Loucy (cell line): ENCODE measurements around the gene KIF26A.

Experiments used
- H2AFZ ChIP-seq: fragments of 200-600 bp; sonication (generic); 2 replicates; pipeline ENCODE4 v1.6.0; 2016; ENCODE audit warnings: antibody characterized with exemption, mild to moderate bottlenecking, low read length, moderate library complexity
- H3F3A ChIP-seq: fragments of 200-600 bp; 2 replicates; pipeline ENCODE4 v1.6.0; 2016; ENCODE audit warnings: antibody characterized with exemption, low read depth, mild to moderate bottlenecking
- H3K27me3 ChIP-seq: fragments of 200-600 bp; sonication (generic); 2 replicates; pipeline ENCODE4 v1.6.1; 2014; ENCODE audit warnings: low read length, mild to moderate bottlenecking; ENCODE audit not compliant: insufficient read depth, poor library complexity, severe bottlenecking
- H3K36me3 ChIP-seq: fragments of 200-600 bp; sonication (generic); 2 replicates; pipeline ENCODE4 v1.6.1; 2016; ENCODE audit warnings: low read length; ENCODE audit not compliant: insufficient read depth
- H3K4me1 ChIP-seq: fragments of 200-600 bp; sonication (generic); 2 replicates; pipeline ENCODE4 v1.5.1; 2014; ENCODE audit warnings: low read length, mild to moderate bottlenecking; ENCODE audit not compliant: insufficient read depth, poor library complexity, severe bottlenecking
- H3K4me2 ChIP-seq: fragments of 200-600 bp; sonication (generic); 2 replicates; pipeline ENCODE4 v1.6.0; 2014; ENCODE audit warnings: antibody characterized with exemption, low read length, low read depth, mild to moderate bottlenecking; ENCODE audit not compliant: poor library complexity, severe bottlenecking
- H3K4me3 ChIP-seq: fragments of 200-600 bp; sonication (generic); 2 replicates; pipeline ENCODE4 v1.5.1; 2014; ENCODE audit warnings: low read length, mild to moderate bottlenecking, mixed read lengths; ENCODE audit not compliant: poor library complexity, severe bottlenecking
- H3K79me2 ChIP-seq: fragments of 200-600 bp; sonication (generic); 2 replicates; pipeline ENCODE4 v1.6.1; 2014; ENCODE audit warnings: low read length; ENCODE audit not compliant: insufficient read depth
- H3K9ac ChIP-seq: fragments of 200-600 bp; sonication (generic); 2 replicates; pipeline ENCODE4 v1.6.0; 2014; ENCODE audit warnings: mild to moderate bottlenecking, low read depth, low read length, moderate library complexity; ENCODE audit not compliant: poor library complexity, severe bottlenecking
- H3K9me2 ChIP-seq: fragments of 200-600 bp; sonication (generic); replicated peaks from 2 replicates; pipeline ENCODE4 v1.6.1; 2016; ENCODE audit warnings: low read depth, low read length, mixed read lengths
- H3K9me3 ChIP-seq: fragments of 200-600 bp; sonication (generic); 2 replicates; pipeline ENCODE4 v1.6.1; 2014; ENCODE audit warnings: mild to moderate bottlenecking, antibody characterized with exemption, low read length, low read depth; ENCODE audit not compliant: insufficient read depth
- H4K20me1 ChIP-seq: fragments of 200-600 bp; sonication (generic); 2 replicates; pipeline ENCODE4 v1.6.0; 2014; ENCODE audit warnings: antibody characterized with exemption, low read length, mild to moderate bottlenecking; ENCODE audit not compliant: insufficient read depth, poor library complexity, severe bottlenecking
- CTCF ChIP-seq: fragments of 200-600 bp; sonication (generic); conservative IDR thresholded peaks from 2 replicates; pipeline ENCODE4 v1.5.1; 2014; ENCODE audit warnings: mild to moderate bottlenecking, antibody characterized with exemption, low read length
- EZH2phosphoT487 ChIP-seq: fragments of 200-600 bp; IDR thresholded peaks from 2 replicates; pipeline ENCODE4 v1.6.1; 2018; ENCODE audit warnings: antibody characterized with exemption, mild to moderate bottlenecking, moderate library complexity, borderline replicate concordance

KIF26A gene

GRCh38 chr14:104220215-104221070 lies 82.1 kb downstream of the KIF26A start:
- no peaks in the 10 kb centered on the region for H3K9me3 ChIP-seq
- no peaks in the 10 kb centered on the region for H4K20me1 ChIP-seq
- no peak overlapping the region for H2AFZ ChIP-seq
- H3K79me2 ChIP-seq: no peaks in the 10 kb centered on the region
- H3K9ac ChIP-seq: no peak overlapping the region
- H3K36me3 ChIP-seq: no peaks in the 10 kb centered on the region
- no peaks in the 10 kb centered on the region for H3K9me2 ChIP-seq
- no peaks in the 10 kb centered on the region for H3K27me3 ChIP-seq
- H3K4me2 ChIP-seq: no peak overlapping the region
- no peaks in the 10 kb centered on the region for H3K4me1 ChIP-seq
- H3K4me3 ChIP-seq: no peak overlapping the region
- H3F3A ChIP-seq: no peaks in the 10 kb centered on the region
- no peak for TF ChIP-seq CTCF

- H3K4me1 ChIP-seq: peaks cover 1% of the 10 kb centered on the region
- no peaks in the 10 kb centered on the region for H3K36me3 ChIP-seq
- no peaks in the 10 kb centered on the region for H3K9me2 ChIP-seq
- H3K9me3 ChIP-seq: no peaks in the 10 kb centered on the region
- no peaks in the 10 kb centered on the region for H3K79me2 ChIP-seq
- no peak overlapping the region for H3K4me2 ChIP-seq
- TF ChIP-seq EZH2phosphoT487: no peak
- TF ChIP-seq CTCF: no peak
- no peaks in the 10 kb centered on the region for H4K20me1 ChIP-seq
- H3K27me3 ChIP-seq: no peaks in the 10 kb centered on the region
- H3F3A ChIP-seq: no peaks in the 10 kb centered on the region
- no peak overlapping the region for H3K4me3 ChIP-seq
- H2AFZ ChIP-seq: no peak overlapping the region
- H3K9ac ChIP-seq: no peak overlapping the region
Measured at GRCh38 chr14:104221071-104221625, 82.8 kb downstream of the KIF26A start.

- Histone ChIP-seq H4K20me1 (no peaks in the 10 kb centered on the region), H2AFZ (no peak overlapping the region), H3K36me3 (no peaks in the 10 kb centered on the region), H3K4me1 (peaks cover 8% of the 10 kb centered on the region), H3K27me3 (no peaks in the 10 kb centered on the region), H3K9me2 (no peaks in the 10 kb centered on the region), H3K9me3 (no peaks in the 10 kb centered on the region), H3K9ac (no peak overlapping the region), H3F3A (no peaks in the 10 kb centered on the region), H3K79me2 (no peaks in the 10 kb centered on the region), H3K4me3 (no peak overlapping the region), H3K4me2 (no peak overlapping the region)
- no peak for TF ChIP-seq CTCF
- TF ChIP-seq EZH2phosphoT487: no peak
Measured at GRCh38 chr14:104221636-104222369, 83.4 kb downstream of the KIF26A start.
